NCI-H128 (cell line): ENCODE measurements around the gene FAM168A.

ENCODE experiments used
- DNase-seq: peaks from one replicate; lab custom pipeline; 2025; ENCODE audit not compliant: unreplicated experiment; lab: John Stamatoyannopoulos, UW

FAM168A gene

DNA sequence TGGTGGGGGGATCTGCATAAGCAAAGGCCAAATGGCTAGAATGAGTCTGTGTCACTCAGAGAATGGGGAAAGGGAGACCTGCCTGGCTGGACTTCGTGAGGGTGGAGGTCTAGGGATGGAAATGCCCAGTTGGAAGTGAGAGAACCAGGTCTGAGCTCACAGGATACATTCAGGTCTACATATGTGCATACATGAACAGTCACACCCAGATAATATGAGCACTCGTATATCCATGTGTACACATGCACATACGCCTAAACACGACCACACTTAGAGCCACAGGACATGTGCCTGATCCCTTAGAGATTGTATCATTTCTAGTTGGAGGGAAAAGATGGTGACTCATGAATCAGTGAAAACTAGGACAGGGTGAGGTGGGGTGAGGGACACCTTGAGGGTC lies 242.8 kb downstream of the FAM168A start:
- DNase-seq: no peak

GRCh38 chr11:73353422-73353821 lies 244.5 kb downstream of the FAM168A start:
- DNase-seq: no peak

GRCh38 chr11:73350908-73351636 lies 246.8 kb downstream of the FAM168A start:
- DNase-seq: peak; percentile 17
